SU-DHL-6 (cell line): ENCODE data around the gene MCAM.

Source experiments
- H2AFZ ChIP-seq: fragments of 200-600 bp; sonication (generic); 2 replicates; pipeline ENCODE4 v1.6.1; 2014; ENCODE audit warnings: low read depth, mild to moderate bottlenecking, moderate library complexity, mixed read lengths, antibody characterized with exemption, low read length; ENCODE audit not compliant: severe bottlenecking
- H3F3A ChIP-seq: fragments of 200-600 bp; shearing (Covaris generic); 2 replicates; pipeline ENCODE4 v1.6.0; 2016; ENCODE audit warnings: antibody characterized with exemption, mild to moderate bottlenecking; ENCODE audit not compliant: insufficient read depth
- H3K27ac ChIP-seq: fragments of 200-600 bp; sonication (generic); 2 replicates; pipeline ENCODE4 v1.5.1; 2016; ENCODE audit warnings: low read depth, mild to moderate bottlenecking, low read length, moderate library complexity, mixed read lengths
- H3K27me3 ChIP-seq: fragments of 200-600 bp; sonication (generic), shearing (Covaris generic); 2 replicates; pipeline ENCODE4 v1.6.0; 2014; ENCODE audit warnings: mild to moderate bottlenecking, low read length
- H3K36me3 ChIP-seq: fragments of 200-600 bp; sonication (generic); 2 replicates; pipeline ENCODE4 v1.6.1; 2014; ENCODE audit warnings: mild to moderate bottlenecking, low read length, mixed read lengths
- H3K4me2 ChIP-seq: fragments of 300-600, 200-600 bp; shearing (Covaris generic), sonication (generic); 2 replicates; pipeline ENCODE4 v1.6.0; 2014; ENCODE audit warnings: low read length, low read depth, mild to moderate bottlenecking; ENCODE audit not compliant: poor library complexity, severe bottlenecking
- H3K4me3 ChIP-seq: fragments of 200-600 bp; sonication (generic); 2 replicates; pipeline ENCODE4 v1.5.1; 2014; ENCODE audit warnings: antibody characterized with exemption, low read length, mild to moderate bottlenecking, mixed read lengths; ENCODE audit not compliant: insufficient read depth, poor library complexity, severe bottlenecking
- H3K79me2 ChIP-seq: fragments of 200-600 bp; sonication (generic); 2 replicates; pipeline ENCODE4 v1.6.1; 2014; ENCODE audit warnings: mild to moderate bottlenecking, low read length, moderate library complexity; ENCODE audit not compliant: insufficient read depth
- H3K9ac ChIP-seq: fragments of 200-600 bp; sonication (generic); 2 replicates; pipeline ENCODE4 v1.7.0; 2014; ENCODE audit warnings: mild to moderate bottlenecking, low read length
- H3K9me2 ChIP-seq: fragments of 200-600 bp; sonication (generic); replicated peaks from 2 replicates; pipeline ENCODE4 v1.6.1; 2014; ENCODE audit warnings: low read length; ENCODE audit not compliant: insufficient read depth
- H3K9me3 ChIP-seq: fragments of 200-600 bp; sonication (generic); 2 replicates; pipeline ENCODE4 v1.6.1; 2014; ENCODE audit warnings: low read length, mixed read lengths; ENCODE audit not compliant: insufficient read depth
- H4K20me1 ChIP-seq: fragments of 200-600 bp; sonication (generic); 2 replicates; pipeline ENCODE4 v1.6.1; 2014; ENCODE audit warnings: low read depth, mild to moderate bottlenecking, antibody characterized with exemption, low read length, moderate library complexity, mixed read lengths
- CTCF ChIP-seq: fragments of 200-600 bp; sonication (generic); IDR thresholded peaks from one replicate; pipeline ENCODE4 v1.5.1; 2017; ENCODE audit warnings: antibody characterized with exemption, mild to moderate bottlenecking, low read length, moderate library complexity; ENCODE audit not compliant: insufficient read depth, poor library complexity, severe bottlenecking
- EZH2phosphoT487 ChIP-seq: fragments of 200-600 bp; sonication (generic), shearing (Covaris generic); conservative IDR thresholded peaks from 2 replicates; pipeline ENCODE4 v1.6.1; 2018; ENCODE audit warnings: mild to moderate bottlenecking, antibody characterized with exemption, low read length, moderate library complexity, mixed read lengths

The MCAM gene

DNA sequence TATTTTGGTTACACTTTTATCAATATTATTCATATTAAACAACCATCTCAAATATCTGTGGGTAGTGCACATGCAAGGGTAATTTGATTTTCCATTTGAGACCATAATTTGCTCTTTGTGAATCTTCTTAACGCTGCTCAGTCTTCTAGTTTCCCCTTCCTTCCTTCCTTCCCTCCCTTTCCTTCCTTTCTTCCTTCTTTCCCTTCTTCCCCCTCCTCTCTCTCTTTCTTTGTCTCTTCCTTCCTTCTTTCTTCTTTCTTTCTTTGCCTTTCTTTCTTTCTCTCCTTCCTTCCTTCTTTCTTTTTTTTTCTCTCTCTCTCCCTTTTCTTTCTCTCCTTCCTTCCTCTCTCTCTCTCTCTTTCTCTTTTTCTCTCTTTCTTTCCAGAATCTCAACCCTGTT, 13.3 kb upstream of the MCAM start:
- H3K9ac ChIP-seq: no peak overlapping the region
- H3K79me2 ChIP-seq: peaks cover 6% of the 10 kb centered on the region; the same call in 1 of the 2 replicates
- TF ChIP-seq CTCF (no peak), EZH2phosphoT487 (no peak)
- H3K27me3 ChIP-seq: no peaks in the 10 kb centered on the region
- no peaks in the 10 kb centered on the region for H3K9me3 ChIP-seq
- no peaks in the 10 kb centered on the region for H3K36me3 ChIP-seq
- no peak overlapping the region for H2AFZ ChIP-seq
- H3K27ac ChIP-seq: no peak overlapping the region
- H3K4me2 ChIP-seq: no peak overlapping the region
- no peak overlapping the region for H3K4me3 ChIP-seq
- no peaks in the 10 kb centered on the region for H4K20me1 ChIP-seq
- no peaks in the 10 kb centered on the region for H3K9me2 ChIP-seq
- peaks cover 4% of the 10 kb centered on the region; the same call in 1 of the 2 replicates for H3F3A ChIP-seq

- Histone ChIP-seq H3K4me3 (no peak overlapping the region), H3F3A (peaks cover 4% of the 10 kb centered on the region; the same call in 1 of the 2 replicates), H3K9me3 (no peaks in the 10 kb centered on the region), H3K36me3 (no peaks in the 10 kb centered on the region), H3K9ac (no peak overlapping the region), H2AFZ (no peak overlapping the region), H3K9me2 (no peaks in the 10 kb centered on the region), H3K4me2 (no peak overlapping the region), H3K79me2 (no peaks in the 10 kb centered on the region), H4K20me1 (no peaks in the 10 kb centered on the region), H3K27ac (no peak overlapping the region), H3K27me3 (no peaks in the 10 kb centered on the region)
- no peak for TF ChIP-seq EZH2phosphoT487
- no peak for TF ChIP-seq CTCF
Measured at GRCh38 chr11:119329320-119329719, 12.4 kb upstream of the MCAM start.

DNA sequence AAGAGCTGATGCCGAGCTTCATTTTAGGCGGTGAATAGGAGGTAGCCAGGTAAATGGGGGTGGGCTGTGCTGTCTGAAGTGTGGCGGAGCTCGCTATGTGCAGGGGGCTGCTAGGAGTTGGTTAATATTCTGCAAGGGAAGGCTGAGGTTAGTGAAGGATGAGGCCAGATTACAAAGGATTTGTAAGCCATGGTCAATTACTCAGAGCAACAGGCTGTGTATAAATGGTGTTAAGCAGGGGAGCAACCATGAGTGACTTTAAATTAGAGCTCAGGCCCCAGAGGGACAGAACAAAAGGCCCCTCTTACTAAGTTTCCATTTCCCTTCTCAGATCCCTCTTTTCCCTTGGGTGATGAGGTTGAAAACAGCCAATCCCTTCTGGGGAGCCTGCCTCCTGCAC, 7.3 kb upstream of the MCAM start:
- no peaks in the 10 kb centered on the region for H3K79me2 ChIP-seq
- H3K9me2 ChIP-seq: no peaks in the 10 kb centered on the region
- H2AFZ ChIP-seq: no peak overlapping the region
- no peak overlapping the region for H3K4me3 ChIP-seq
- no peaks in the 10 kb centered on the region for H3K36me3 ChIP-seq
- peaks cover 6% of the 10 kb centered on the region; the same call in 1 of the 2 replicates for H3F3A ChIP-seq
- TF ChIP-seq CTCF: no peak
- TF ChIP-seq EZH2phosphoT487: no peak
- H3K27me3 ChIP-seq: no peaks in the 10 kb centered on the region
- H3K4me2 ChIP-seq: no peak overlapping the region
- H3K27ac ChIP-seq: no peak overlapping the region
- H4K20me1 ChIP-seq: no peaks in the 10 kb centered on the region
- H3K9ac ChIP-seq: no peak overlapping the region
- H3K9me3 ChIP-seq: no peaks in the 10 kb centered on the region
